ENCODE measurements around the gene PAQR9. TPM values are rescaled to one million over a fixed set of nuclear protein-coding genes. Genes with fewer than 3 reads are reported as not detected.

PAQR9 gene
- total RNA-seq, 6 experiments from 2014 or later: 10.2 to 18.6 (median 12.6) TPM

DNA sequence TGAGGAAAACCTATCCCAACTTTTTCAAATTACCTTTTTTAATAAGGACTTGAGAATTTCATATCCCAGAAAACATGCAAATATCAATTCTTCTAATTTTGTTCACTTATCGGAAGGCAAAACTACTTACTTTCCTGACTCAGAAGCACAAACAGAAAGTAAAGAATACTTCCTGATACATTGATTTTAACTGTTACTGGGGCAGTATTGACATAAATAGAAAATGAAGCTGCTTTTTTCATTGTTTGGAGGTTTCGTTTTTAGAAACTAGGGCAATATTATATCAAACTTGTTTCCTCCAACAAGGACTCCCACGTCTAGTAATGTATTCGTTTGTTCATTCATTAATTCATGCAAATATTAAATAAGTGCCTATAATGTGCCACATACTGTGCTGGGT lies 19.1 kb downstream of the PAQR9 start:
- Histone ChIP-seq H3K9me3 (no peaks in the 10 kb centered on the region), H3K27ac (peak overlapping the region in 2 of 3 donors; percentile 31 to 68), H3K27me3 (no peaks in the 10 kb centered on the region), H3K36me3 (no peaks in the 10 kb centered on the region), H3K4me1 (peaks cover 0 to 48% (median 15%) of the 10 kb centered on the region in 4 donors), H3K4me3 (no peak overlapping the region)
- intact Hi-C loops (cut with DNase I): no loop called here
- DNase-seq: no peak
- TF ChIP-seq, protein P1, sequence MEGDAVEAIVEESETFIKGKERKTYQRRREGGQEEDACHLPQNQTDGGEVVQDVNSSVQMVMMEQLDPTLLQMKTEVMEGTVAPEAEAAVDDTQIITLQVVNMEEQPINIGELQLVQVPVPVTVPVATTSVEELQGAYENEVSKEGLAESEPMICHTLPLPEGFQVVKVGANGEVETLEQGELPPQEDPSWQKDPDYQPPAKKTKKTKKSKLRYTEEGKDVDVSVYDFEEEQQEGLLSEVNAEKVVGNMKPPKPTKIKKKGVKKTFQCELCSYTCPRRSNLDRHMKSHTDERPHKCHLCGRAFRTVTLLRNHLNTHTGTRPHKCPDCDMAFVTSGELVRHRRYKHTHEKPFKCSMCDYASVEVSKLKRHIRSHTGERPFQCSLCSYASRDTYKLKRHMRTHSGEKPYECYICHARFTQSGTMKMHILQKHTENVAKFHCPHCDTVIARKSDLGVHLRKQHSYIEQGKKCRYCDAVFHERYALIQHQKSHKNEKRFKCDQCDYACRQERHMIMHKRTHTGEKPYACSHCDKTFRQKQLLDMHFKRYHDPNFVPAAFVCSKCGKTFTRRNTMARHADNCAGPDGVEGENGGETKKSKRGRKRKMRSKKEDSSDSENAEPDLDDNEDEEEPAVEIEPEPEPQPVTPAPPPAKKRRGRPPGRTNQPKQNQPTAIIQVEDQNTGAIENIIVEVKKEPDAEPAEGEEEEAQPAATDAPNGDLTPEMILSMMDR (IDR thresholded peaks at IDR 0.05): no peak
- no peak for TF ChIP-seq POLR2A (IDR thresholded peaks at IDR 0.05)
- ATAC-seq: no peak
- WGBS (ENCODE audit: insufficient coverage, low coverage, low lambda C conversion rate, missing lambda C conversion rate): 12% methylated on average over 4 of the region's 4 CpGs

DNA sequence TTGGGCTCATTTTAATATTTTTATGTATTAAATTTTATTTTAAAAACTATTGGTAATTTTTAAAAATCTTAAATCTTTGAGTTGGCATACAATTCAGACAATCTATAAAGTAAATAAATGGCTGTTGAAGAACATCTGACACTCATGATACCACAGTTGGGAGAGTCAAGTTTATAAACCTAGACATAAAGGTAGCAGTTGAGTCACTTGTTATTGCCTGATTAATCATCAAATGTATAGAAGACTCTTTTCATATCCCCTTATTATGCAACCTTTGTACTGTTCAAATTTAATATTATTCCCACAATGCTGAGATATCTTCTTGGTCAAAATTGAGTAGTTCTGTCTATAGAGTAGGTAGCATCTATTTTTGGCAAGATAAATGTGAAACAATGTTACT lies 19.6 kb downstream of the PAQR9 start:
- no peak for ATAC-seq
- peaks cover 0 to 53% (median 16%) of the 10 kb centered on the region in 4 donors for H3K4me1 ChIP-seq
- TF ChIP-seq, protein P1 (IDR thresholded peaks at IDR 0.05): no peak
- no peak for TF ChIP-seq POLR2A (IDR thresholded peaks at IDR 0.05)

DNA sequence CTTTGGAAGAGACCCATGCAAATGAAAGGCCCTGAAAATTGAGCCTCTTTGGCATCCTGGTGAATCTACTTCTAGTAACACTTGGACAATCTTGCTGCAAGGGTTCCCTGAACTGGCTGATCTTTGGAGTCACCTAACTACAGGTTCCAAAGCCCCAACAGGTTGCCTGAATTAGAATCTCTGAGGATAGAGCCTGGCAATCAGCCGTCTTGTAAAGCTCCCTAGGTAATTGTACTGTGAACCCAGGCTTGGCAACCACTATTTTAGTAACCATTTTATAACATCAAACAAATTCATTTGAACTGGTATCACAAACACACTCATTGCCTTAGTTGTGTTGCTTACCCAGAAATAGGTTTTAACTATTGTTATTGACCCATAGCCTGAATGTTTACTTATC lies 20.1 kb downstream of the PAQR9 start:
- Histone ChIP-seq H3K9me3 (no peaks in the 10 kb centered on the region), H3K4me3 (no peak overlapping the region), H3K36me3 (no peaks in the 10 kb centered on the region), H3K4me1 (peaks cover 0 to 58% (median 17%) of the 10 kb centered on the region in 4 donors), H3K27me3 (no peaks in the 10 kb centered on the region), H3K27ac (peak overlapping the region; percentile 19 to 68 (median 38))
- 10% methylated on average over 1 of the region's 1 CpG for WGBS (ENCODE audit: insufficient coverage, low coverage, low lambda C conversion rate, missing lambda C conversion rate)
- intact Hi-C loops (cut with DNase I): no loop called here
- ATAC-seq (peak; percentile 8 to 58 (median 39)), DNase-seq (peak in 1 of 3 donors; percentile 71)
- TF ChIP-seq, protein P1 (IDR thresholded peaks at IDR 0.05): no peak
- TF ChIP-seq POLR2A (IDR thresholded peaks at IDR 0.05): no peak

More for the DNA sequence above, 19.6 kb downstream of the PAQR9 start:
- DNase-seq: no peak
- Histone ChIP-seq H3K4me3 (no peak overlapping the region), H3K27ac (peak overlapping the region; percentile 31 to 68 (median 38)), H3K9me3 (no peaks in the 10 kb centered on the region), H3K36me3 (no peaks in the 10 kb centered on the region), H3K27me3 (no peaks in the 10 kb centered on the region)
- intact Hi-C loops (cut with DNase I): no loop called here

DNA sequence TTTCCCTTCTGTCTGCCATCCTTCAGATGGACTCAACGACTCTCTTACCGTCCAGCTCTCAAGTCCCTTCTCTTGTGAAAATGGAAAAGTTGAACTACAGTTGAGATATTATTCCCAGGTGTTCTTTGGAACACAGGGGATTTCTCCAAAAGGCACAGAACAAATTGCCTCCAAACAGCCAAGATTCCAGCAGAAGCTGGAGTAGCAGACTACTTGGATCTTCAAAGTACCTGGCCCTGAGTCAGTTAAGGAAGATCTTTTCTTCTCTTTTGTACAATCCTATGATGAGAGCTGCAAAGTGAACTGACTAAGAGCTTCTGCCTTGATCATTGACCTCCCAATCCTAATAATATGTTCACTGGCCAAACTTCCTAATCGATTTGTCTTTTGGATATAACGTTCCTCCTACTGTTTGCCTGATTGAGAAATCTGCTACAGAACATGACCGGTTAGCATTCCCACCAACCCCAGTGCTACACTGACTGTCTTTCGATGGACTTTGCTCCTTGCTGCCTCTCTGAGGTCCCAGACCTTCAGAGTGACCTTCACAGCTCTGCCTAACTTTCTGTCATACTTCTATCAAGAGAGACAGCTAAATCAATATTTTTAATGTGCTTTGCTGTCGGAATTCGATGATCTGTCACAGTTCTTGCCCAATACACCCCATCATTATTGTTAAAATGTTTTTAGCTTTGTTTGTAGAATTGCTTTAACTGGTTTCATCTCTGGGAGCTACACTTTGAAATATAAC lies 21.9 kb downstream of the PAQR9 start:
- peaks cover 0 to 68% (median 17%) of the 10 kb centered on the region in 4 donors for H3K4me1 ChIP-seq
- H3K27me3 ChIP-seq: no peaks in the 10 kb centered on the region
- H3K36me3 ChIP-seq: no peaks in the 10 kb centered on the region
- H3K4me3 ChIP-seq: peak overlapping the region in 2 of 3 donors; percentile 3 to 30
- WGBS (ENCODE audit: insufficient coverage, low coverage, low lambda C conversion rate, missing lambda C conversion rate): 29% methylated on average over 8 of the region's 8 CpGs
- TF ChIP-seq, protein P1 (IDR thresholded peaks at IDR 0.05): no peak
- TF ChIP-seq POLR2A (IDR thresholded peaks at IDR 0.05): peak; percentile 56
- ATAC-seq (peak; percentile 83 to 95 (median 88)), DNase-seq (peak; percentile 37 to 89 (median 64))
- H3K27ac ChIP-seq: peak overlapping the region; percentile 49 to 68 (median 66)
- no peaks in the 10 kb centered on the region for H3K9me3 ChIP-seq
- intact Hi-C loops (cut with DNase I): no loop called here
